CD4-positive, alpha-beta T cell treated with Interferon alpha-2 for 1 hour (primary cell): ENCODE measurements around the gene MGLL.

Experiments used
- DNase-seq, 2 donors: peaks; one replicate each; pipeline ENCODE4 v3.0.0-alpha.2; 2020 to 2022

MGLL gene

GRCh38 chr3:127736801-127737539 is 85.3 kb downstream of the MGLL start:
- no peak for DNase-seq

- DNase-seq = no peak
Observed at GRCh38 chr3:127735767-127736693, 86.3 kb downstream of the MGLL start.

GRCh38 chr3:127734754-127735473 is 87.4 kb downstream of the MGLL start:
- DNase-seq = no peak

- no peak for DNase-seq
Observed at GRCh38 chr3:127734181-127734720, 88.1 kb downstream of the MGLL start.

GRCh38 chr3:127733781-127734180 is 88.5 kb downstream of the MGLL start:
- no peak for DNase-seq

- DNase-seq = peak in 1 of 2 donors; percentile 40
Observed at GRCh38 chr3:127732879-127733350, 89.4 kb downstream of the MGLL start.

- DNase-seq = no peak
Observed at GRCh38 chr3:127732303-127732702, 90.0 kb downstream of the MGLL start.

GRCh38 chr3:127731546-127732289 is 90.6 kb downstream of the MGLL start:
- DNase-seq = no peak

- no peak for DNase-seq
Observed at GRCh38 chr3:127730666-127731295, 91.5 kb downstream of the MGLL start.

- DNase-seq = no peak
Observed at GRCh38 chr3:127730171-127730570, 92.1 kb downstream of the MGLL start.

GRCh38 chr3:127729556-127730056 is 92.7 kb downstream of the MGLL start:
- peak in 1 of 2 donors; percentile 28 for DNase-seq

GRCh38 chr3:127728417-127729015 is 93.8 kb downstream of the MGLL start:
- no peak for DNase-seq

- DNase-seq = no peak
Observed at GRCh38 chr3:127726894-127727293, 95.4 kb downstream of the MGLL start.

GRCh38 chr3:127723011-127723567 is 99.2 kb downstream of the MGLL start:
- no peak for DNase-seq

GRCh38 chr3:127722091-127722784 is 100.1 kb downstream of the MGLL start:
- no peak for DNase-seq

- no peak for DNase-seq
Observed at GRCh38 chr3:127720985-127721935, 101.1 kb downstream of the MGLL start.

GRCh38 chr3:127720161-127720823 is 102.0 kb downstream of the MGLL start:
- DNase-seq = no peak

- no peak for DNase-seq
Observed at GRCh38 chr3:127719369-127719768, 102.9 kb downstream of the MGLL start.
